GM19025 (cell line): ENCODE measurements around the gene SURF1.
"Not testable (repeated sequence)": the region's sequence is repeated elsewhere in the genome, so short reads cannot be mapped to it uniquely, and the experiment has no call there.

Experiments used
- ATAC-seq: cut with Tn5 transposase; IDR thresholded peaks from one replicate; pipeline ENCODE4 v1.9.1; 2021; ENCODE audit warnings: mild to moderate bottlenecking, low read depth, moderate library complexity; ENCODE audit not compliant: unreplicated experiment

SURF1 gene

GRCh38 chr9:133346021-133346785 is 10.1 kb downstream of the SURF1 start:
- ATAC-seq = no peak

GRCh38 chr9:133345596-133345995 is 10.7 kb downstream of the SURF1 start:
- ATAC-seq = no peak

GRCh38 chr9:133344979-133345378 is 11.3 kb downstream of the SURF1 start:
- ATAC-seq = no peak

GRCh38 chr9:133344071-133344470 is 12.2 kb downstream of the SURF1 start:
- no peak for ATAC-seq

GRCh38 chr9:133342570-133342969 is 13.7 kb downstream of the SURF1 start:
- ATAC-seq = no peak

- ATAC-seq = no peak
Observed at GRCh38 chr9:133342069-133342406, 14.2 kb downstream of the SURF1 start.

GRCh38 chr9:133341369-133342068 is 14.8 kb downstream of the SURF1 start:
- ATAC-seq = no peak

- ATAC-seq = no peak
Observed at GRCh38 chr9:133340916-133341315, 15.4 kb downstream of the SURF1 start.

- no peak for ATAC-seq
Observed at GRCh38 chr9:133340256-133340655, 16.0 kb downstream of the SURF1 start.

GRCh38 chr9:133339641-133340040 is 16.6 kb downstream of the SURF1 start:
- no peak for ATAC-seq

- peak; percentile 91 for ATAC-seq
Observed at GRCh38 chr9:133335924-133336811, 20.1 kb downstream of the SURF1 start, which contains the start of gene SURF6. TSS of gene SURF6 (minus strand) at chr9:133336188. CDS start at chr9:133336132, 56 bp downstream.

- ATAC-seq = not testable (repeated sequence)
Observed at GRCh38 chr9:133334888-133335287, 21.4 kb downstream of the SURF1 start.

GRCh38 chr9:133334161-133334560 is 22.1 kb downstream of the SURF1 start:
- ATAC-seq = no peak

- no peak for ATAC-seq
Observed at GRCh38 chr9:133333566-133333965, 22.7 kb downstream of the SURF1 start.

- ATAC-seq = no peak
Observed at GRCh38 chr9:133333011-133333410, 23.3 kb downstream of the SURF1 start.

- ATAC-seq = no peak
Observed at GRCh38 chr9:133332381-133332730, 23.9 kb downstream of the SURF1 start.

- no peak for ATAC-seq
Observed at GRCh38 chr9:133331641-133332380, 24.5 kb downstream of the SURF1 start.

GRCh38 chr9:133331221-133331620 is 25.1 kb downstream of the SURF1 start:
- no peak for ATAC-seq

- not testable (repeated sequence) for ATAC-seq
Observed at GRCh38 chr9:133329306-133330156, 26.8 kb downstream of the SURF1 start.
